GM18499 (cell line): ENCODE results near the gene IRF1.

Source experiments
- ATAC-seq: cut with Tn5 transposase; IDR thresholded peaks from one replicate; pipeline ENCODE4 v1.9.1; 2021; ENCODE audit warnings: moderate number of reproducible peaks; ENCODE audit not compliant: insufficient read depth, unreplicated experiment

IRF1 gene

GRCh38 chr5:132463811-132464155 is 26.8 kb downstream of the IRF1 start:
- no peak for ATAC-seq

- no peak for ATAC-seq
Measured at GRCh38 chr5:132462856-132463745, 27.5 kb downstream of the IRF1 start.

- ATAC-seq: no peak
Measured at GRCh38 chr5:132462333-132462732, 28.2 kb downstream of the IRF1 start.

- ATAC-seq: no peak
Measured at GRCh38 chr5:132461569-132462070, 29.0 kb downstream of the IRF1 start.

GRCh38 chr5:132460846-132461568 is 29.6 kb downstream of the IRF1 start:
- ATAC-seq: no peak

- no peak for ATAC-seq
Measured at GRCh38 chr5:132459983-132460838, 30.4 kb downstream of the IRF1 start.

GRCh38 chr5:132459031-132459982 is 31.3 kb downstream of the IRF1 start:
- no peak for ATAC-seq

GRCh38 chr5:132458651-132459030 is 31.9 kb downstream of the IRF1 start:
- ATAC-seq: peak; percentile 39

GRCh38 chr5:132458226-132458560 is 32.4 kb downstream of the IRF1 start:
- ATAC-seq: no peak

GRCh38 chr5:132457371-132458225 is 33.0 kb downstream of the IRF1 start:
- ATAC-seq: no peak

GRCh38 chr5:132456987-132457361 is 33.6 kb downstream of the IRF1 start:
- no peak for ATAC-seq

- ATAC-seq: no peak
Measured at GRCh38 chr5:132456296-132456986, 34.1 kb downstream of the IRF1 start.

- no peak for ATAC-seq
Measured at GRCh38 chr5:132455614-132456115, 34.9 kb downstream of the IRF1 start.

GRCh38 chr5:132454361-132454760 is 36.2 kb downstream of the IRF1 start:
- ATAC-seq: no peak

GRCh38 chr5:132451387-132451786 is 39.2 kb downstream of the IRF1 start:
- ATAC-seq: no peak

- ATAC-seq: no peak
Measured at GRCh38 chr5:132449060-132449459, 41.5 kb downstream of the IRF1 start.

GRCh38 chr5:132447196-132447595 is 43.4 kb downstream of the IRF1 start:
- ATAC-seq: no peak

GRCh38 chr5:132446621-132447020 is 44.0 kb downstream of the IRF1 start:
- ATAC-seq: no peak
